ENCODE results near the gene KRT83. TPM values are rescaled to one million over a fixed set of nuclear protein-coding genes. Genes with fewer than 3 reads are reported as not detected.

The KRT83 gene
- total and polyA plus RNA-seq, 2 of the 13 experiments (the other 11 are each of a cell fraction or from before 2014, with no cell fraction given): not detected

- H3K79me2 ChIP-seq (ENCODE audit: insufficient read depth, low read length): no peaks in the 10 kb centered on the region
- no peak overlapping the region for H3K27ac ChIP-seq (ENCODE audit: extremely low read length, insufficient read depth, low read length)
- in situ Hi-C loops (cut with HindIII; ENCODE audit: extremely low pct_ligation_motif_present, low pct_unique_long_range_greater_than_20kb): loop anchor here (5.0 kb wide), 1 partner anchor 181 kb away; no protein-coding TSS in a partner anchor
- H4K20me1 ChIP-seq (ENCODE audit: insufficient read depth, low read length): no peaks in the 10 kb centered on the region
- H2AFZ ChIP-seq (ENCODE audit: low read length): no peak overlapping the region
- CTCF ChIA-PET (ENCODE audit: low intra/inter-chr PET ratio, low total read pairs): interaction anchor here (1.1 to 2.7 kb wide), 7 partner anchors 48 to 188 kb away, joined by 3 to 45 read pairs (median 5); no protein-coding TSS in a partner anchor
- BruUV-seq (replicated peaks): no TSS peak
- H3K9me3 ChIP-seq (ENCODE audit: low read length): no peaks in the 10 kb centered on the region
- H3K36me3 ChIP-seq (replicated peaks in 1 of 2; ENCODE audit: control insufficient read depth in 1 of 2, insufficient read depth in 2 of 2, low read length in 2 of 2): no peaks in the 10 kb centered on the region
- H3K27me3 ChIP-seq (ENCODE audit: control insufficient read depth in 1 of 2, insufficient read depth in 2 of 2, low read length in 2 of 2): peaks cover 0 to 5% of the 10 kb centered on the region in 2 experiments; a peak in 2 of 5 replicates
- ATAC-seq: peak; percentile 18; the same call in 1 of the 3 replicates
- POLR2A ChIA-PET: no interaction called here
- DNase-seq (ENCODE audit: low spot score): no peak
- TF ChIP-seq EZH2 (conservative IDR thresholded peaks at IDR 0.05; ENCODE audit: low read depth, low read length): 0 out of 2 replicates have a peak, but pooled peaks have one; percentile 44
- TF ChIP-seq ZBTB3 (CRISPR knock-in tag; IDR thresholded peaks at IDR 0.05; ENCODE audit: borderline replicate concordance, low read depth): no peak
- TF ChIP-seq ZBTB1 (CRISPR knock-in tag; IDR thresholded peaks at IDR 0.05; ENCODE audit: borderline replicate concordance): no peak
- H3K4me1 ChIP-seq (ENCODE audit: insufficient read depth, low read length): no peaks in the 10 kb centered on the region
- WGBS (ENCODE audit: low lambda C conversion rate): 33% methylated on average over 5 of the region's 10 CpGs
- H3K4me2 ChIP-seq (ENCODE audit: low read depth, low read length): no peak overlapping the region
- FAIRE-seq: no peak
- H3K4me3 ChIP-seq (replicated peaks in 1 of 3; ENCODE audit: insufficient read depth in 1 of 3, low read depth in 2 of 3, low read length in 3 of 3): no peak overlapping the region
- intact Hi-C loops (cut with micrococcal nuclease; ENCODE audit: unreplicated experiment): loop anchor here (1.0 kb wide), 1 partner anchor 172 kb away; no protein-coding TSS in a partner anchor
- H3K9ac ChIP-seq (ENCODE audit: insufficient read depth, low read depth, low read length): no peak overlapping the region
Measured at GRCh38 chr12:52327830-52328500, 6.8 kb upstream of the KRT83 start.

GRCh38 chr12:52327052-52327829 lies 6.0 kb upstream of the KRT83 start:
- H2AFZ ChIP-seq (ENCODE audit: low read length): no peak overlapping the region
- H3K4me1 ChIP-seq (ENCODE audit: insufficient read depth, low read length): no peaks in the 10 kb centered on the region
- no peaks in the 10 kb centered on the region for H4K20me1 ChIP-seq (ENCODE audit: insufficient read depth, low read length)
- CTCF ChIA-PET (ENCODE audit: low intra/inter-chr PET ratio, low total read pairs): interaction anchor here (1.1 to 2.7 kb wide), 7 partner anchors 47 to 188 kb away, joined by 3 to 45 read pairs (median 5); no protein-coding TSS in a partner anchor
- ATAC-seq: peak; percentile 97
- FAIRE-seq: peak; percentile 88
- 9% methylated on average over 10 of the region's 11 CpGs for WGBS (ENCODE audit: low lambda C conversion rate)
- H3K4me3 ChIP-seq (replicated peaks in 1 of 3; ENCODE audit: insufficient read depth in 1 of 3, low read depth in 2 of 3, low read length in 3 of 3): no peak overlapping the region
- intact Hi-C loops (cut with micrococcal nuclease; ENCODE audit: unreplicated experiment) (loop anchor here (1.0 kb wide), 1 partner anchor 171 kb away; no protein-coding TSS in a partner anchor), in situ Hi-C loops (cut with HindIII; ENCODE audit: extremely low pct_ligation_motif_present, low pct_unique_long_range_greater_than_20kb) (loop anchor here (5.0 kb wide), 1 partner anchor 180 kb away; no protein-coding TSS in a partner anchor)
- H3K9me3 ChIP-seq (ENCODE audit: low read length): no peaks in the 10 kb centered on the region
- no peak overlapping the region for H3K4me2 ChIP-seq (ENCODE audit: low read depth, low read length)
- peak; percentile 78 for DNase-seq (ENCODE audit: low spot score)
- no peaks in the 10 kb centered on the region for H3K79me2 ChIP-seq (ENCODE audit: insufficient read depth, low read length)
- POLR2A ChIA-PET: no interaction called here
- no TSS peak for BruUV-seq (replicated peaks)
- H3K9ac ChIP-seq (ENCODE audit: insufficient read depth, low read depth, low read length): no peak overlapping the region
- H3K36me3 ChIP-seq (replicated peaks in 1 of 2; ENCODE audit: control insufficient read depth in 1 of 2, insufficient read depth in 2 of 2, low read length in 2 of 2): no peaks in the 10 kb centered on the region
- H3K27ac ChIP-seq (ENCODE audit: extremely low read length, insufficient read depth, low read length): no peak overlapping the region
- H3K27me3 ChIP-seq (ENCODE audit: control insufficient read depth in 1 of 2, insufficient read depth in 2 of 2, low read length in 2 of 2): peaks cover 3 to 13% of the 10 kb centered on the region in 2 experiments; a peak in 3 of 5 replicates
- TF ChIP-seq ZNF670 (CRISPR knock-in tag; IDR thresholded peaks at IDR 0.05; ENCODE audit: borderline replicate concordance) (no peak), KLF6 (CRISPR knock-in tag; IDR thresholded peaks at IDR 0.05) (no peak), ELF3 (CRISPR knock-in tag; IDR thresholded peaks at IDR 0.05) (no peak), RAD21 (CRISPR knock-in tag; IDR thresholded peaks at IDR 0.05) (peak; percentile 76), KDM1A (CRISPR knock-in tag; IDR thresholded peaks at IDR 0.05) (0 out of 2 replicates have a peak, but pooled peaks have one; percentile 10), HMGXB4 (CRISPR knock-in tag; IDR thresholded peaks at IDR 0.05; ENCODE audit: borderline replicate concordance in 1 of 2, low read depth in 1 of 2) (peak in 1 of 2 experiments; percentile 55; a peak in 1 of 4 replicates), PCBP2 (optimal IDR thresholded peaks at IDR 0.05; ENCODE audit: low read depth, low read length, poor library complexity, severe bottlenecking) (no peak), ZNF768 (CRISPR knock-in tag; IDR thresholded peaks at IDR 0.05) (peak; percentile 59), SRSF1 (optimal IDR thresholded peaks at IDR 0.05; ENCODE audit: low read depth, low read length) (no peak), STAG1 (CRISPR knock-in tag; IDR thresholded peaks at IDR 0.05) (peak; percentile 71), FOSL2 (CRISPR knock-in tag; IDR thresholded peaks at IDR 0.05) (peak; percentile 73), ZNF629 (CRISPR knock-in tag; conservative IDR thresholded peaks at IDR 0.05) (peak; percentile 27; the same call in 1 of the 2 replicates)

Data from HepG2 (cell line).